Fibroblast of skin of right biceps (primary cell): Measurements from ENCODE around the gene BLACAT1.
A peak's percentile ranks its signal among the peaks of the same experiment; 100 is the strongest.

Experiments
- DNase-seq: peaks from one replicate; pipeline ENCODE4 v3.0.0-alpha.2; 2013

BLACAT1 gene

DNA sequence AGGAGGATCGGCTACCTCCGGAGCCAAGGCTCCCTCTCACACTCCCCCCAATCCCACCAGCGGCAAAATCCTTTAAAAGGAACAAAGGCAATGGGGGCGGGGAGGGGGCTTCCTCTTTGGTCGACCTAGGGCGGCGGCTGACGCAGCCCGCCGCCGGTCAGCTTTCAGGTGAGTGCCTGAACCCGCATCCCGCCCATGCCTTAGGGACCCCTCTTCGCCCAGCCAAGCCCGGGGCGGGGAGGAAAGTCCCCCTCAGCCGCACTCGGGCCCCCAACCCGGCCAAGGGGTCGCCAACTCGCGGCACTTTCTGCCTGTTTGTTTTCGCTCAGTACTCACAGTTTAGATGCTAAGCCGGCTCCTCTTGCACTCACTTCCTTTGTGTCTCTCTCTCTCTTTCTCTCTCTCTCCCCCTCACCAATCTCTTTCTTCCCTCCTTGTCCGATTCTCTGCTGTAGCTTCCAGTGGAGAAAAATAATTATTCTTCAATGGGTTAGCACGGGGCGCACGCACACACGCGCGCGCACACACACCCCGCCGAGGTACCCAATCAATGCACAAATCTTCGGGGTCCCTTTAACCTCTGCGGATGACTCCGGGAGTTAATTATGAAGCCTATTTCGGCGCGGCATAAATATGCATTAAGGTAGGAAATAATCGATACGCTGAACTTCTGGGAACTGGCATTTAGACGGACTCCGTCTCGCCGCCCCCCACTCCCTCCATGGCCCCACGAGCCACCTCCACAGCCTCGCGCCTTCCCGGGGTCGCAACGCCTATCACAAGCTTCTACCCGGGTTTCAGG, at the start of gene BLACAT1:
Gene BLACAT1, minus strand, starts transcription at position 465 of the 802 bp plus-strand sequence.
- DNase-seq, result no peak

DNA sequence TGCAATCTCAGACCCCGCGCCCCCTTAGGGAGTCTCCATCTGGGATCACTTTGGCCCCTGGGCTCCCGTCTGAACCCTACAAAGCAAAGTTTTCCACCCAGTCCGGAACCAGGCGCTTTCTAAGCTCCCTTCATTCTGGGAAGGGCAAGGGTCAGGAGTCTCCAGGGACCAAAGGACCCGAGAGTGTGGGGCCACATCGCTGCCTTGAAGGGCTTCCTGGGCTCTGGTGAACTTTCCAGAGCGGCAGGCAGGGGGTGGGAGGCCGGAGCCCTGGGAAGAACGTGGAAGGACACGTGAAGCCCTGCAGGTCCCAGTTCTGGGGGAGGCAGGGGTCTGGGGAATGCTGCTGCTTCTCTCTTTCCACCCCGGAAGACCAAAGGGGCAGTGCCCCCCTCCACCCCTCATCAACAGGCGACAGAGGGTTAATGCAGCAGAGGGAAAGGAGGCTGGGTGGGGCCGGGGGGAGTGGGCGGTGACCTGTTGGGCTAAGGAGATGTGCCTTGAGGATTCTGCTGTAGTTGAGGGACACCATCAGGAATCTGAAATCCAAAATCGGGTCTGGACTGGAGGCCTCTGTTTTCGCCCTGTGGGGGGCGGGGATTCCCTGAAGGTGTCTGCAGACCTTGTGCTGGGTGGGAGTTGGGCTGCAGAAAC, 49.4 kb upstream of the BLACAT1 start:
- DNase-seq, result no peak

DNA sequence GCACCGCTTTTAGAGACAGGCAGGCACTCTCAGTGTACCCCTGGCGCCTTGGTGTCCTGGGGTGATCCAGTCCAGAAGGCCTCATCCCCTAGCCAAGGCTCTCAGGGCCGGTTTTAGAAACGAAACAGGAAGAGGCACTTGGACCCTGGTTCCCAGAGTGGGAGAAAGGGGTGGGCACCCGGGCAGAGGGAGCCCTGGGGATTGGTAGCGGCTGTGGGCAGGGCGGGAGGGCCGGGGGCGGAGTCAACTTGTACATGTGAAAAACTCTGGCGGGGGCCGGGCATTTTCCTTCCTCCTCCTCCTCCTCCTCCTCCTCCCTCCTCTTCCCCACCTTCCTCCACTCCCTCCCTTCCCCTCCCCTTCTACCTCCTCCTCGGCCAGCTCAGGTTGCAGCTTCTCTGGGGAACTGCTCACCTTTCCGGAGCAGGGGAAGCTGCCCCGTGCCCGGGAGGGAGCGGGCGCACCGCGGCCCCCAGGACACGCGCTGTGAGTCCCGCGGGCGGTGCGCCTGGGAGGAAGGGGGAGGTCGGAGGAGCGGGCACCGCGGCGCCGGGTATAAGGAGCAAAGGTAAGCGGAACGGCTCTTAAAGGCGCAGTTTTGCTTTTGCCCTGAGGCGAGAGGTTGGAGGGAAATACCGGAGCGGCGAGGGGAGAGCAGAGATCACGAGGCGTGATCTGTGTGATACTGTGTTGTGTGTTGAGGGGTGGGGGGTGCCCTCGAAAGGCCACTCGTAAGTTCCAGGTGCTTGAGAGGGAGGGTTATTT, 48.6 kb upstream of the BLACAT1 start, which contains the start of gene CDK18:
Gene CDK18, plus strand, starts transcription at position 359 of the 765 bp plus-strand sequence. CDS start 18,499 bp downstream, outside the sequence.
- DNase-seq, result peak; percentile 31

DNA sequence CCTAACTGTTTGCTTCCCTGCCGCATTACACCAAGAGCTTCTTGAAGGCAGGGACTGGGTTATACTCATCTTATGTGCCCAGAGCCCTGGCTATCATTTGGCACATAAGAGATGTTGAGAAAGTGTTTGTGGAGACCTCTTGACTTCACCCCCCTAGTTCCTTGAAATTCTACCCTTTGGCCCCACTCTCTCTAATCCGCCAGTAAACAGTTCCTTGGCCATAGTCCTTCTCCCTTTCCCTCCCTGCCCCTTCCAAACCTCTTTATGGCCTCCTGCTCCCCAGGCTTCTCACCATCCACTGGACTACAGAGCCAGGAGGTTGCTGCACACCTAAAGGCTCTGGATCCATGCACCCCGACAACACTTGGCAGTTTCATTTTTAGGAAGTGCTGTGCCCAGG, 47.1 kb upstream of the BLACAT1 start:
- no peak for DNase-seq

DNA sequence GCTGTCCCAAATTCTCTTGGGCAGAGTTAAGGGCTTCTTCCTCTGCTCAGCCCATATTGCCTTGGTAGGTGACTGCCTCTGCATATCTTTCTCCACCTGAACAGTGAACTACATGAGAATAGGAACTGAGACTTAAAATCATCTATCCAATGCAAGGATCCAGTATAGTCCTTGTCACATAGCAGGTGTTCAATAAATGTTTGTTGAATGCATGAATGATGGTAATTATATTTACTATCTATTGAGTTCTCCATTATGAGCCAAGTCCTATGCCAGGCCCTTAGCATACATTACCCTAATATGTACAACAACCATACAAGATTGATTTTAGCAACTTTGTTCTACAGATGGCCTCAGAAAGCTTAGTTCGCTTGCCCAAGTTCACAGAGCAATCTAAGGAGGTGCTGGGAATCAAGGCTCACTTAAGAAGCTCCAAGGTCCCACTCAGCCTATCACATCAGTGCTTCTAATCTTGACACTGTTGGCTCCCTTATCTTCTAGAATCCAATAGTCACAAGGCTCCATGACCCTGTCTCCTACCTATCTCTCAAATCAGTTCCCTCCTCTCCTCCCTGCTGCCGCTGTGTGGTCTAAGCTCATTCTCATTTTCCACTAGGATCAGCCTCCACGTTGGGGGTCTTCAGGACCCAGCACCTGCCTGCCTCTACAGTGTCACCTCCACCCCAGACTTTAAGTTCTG, 46.4 kb upstream of the BLACAT1 start:
- no peak for DNase-seq

GRCh38 chr1:205500240-205501233, 44.7 kb upstream of the BLACAT1 start:
- DNase-seq, result no peak

DNA sequence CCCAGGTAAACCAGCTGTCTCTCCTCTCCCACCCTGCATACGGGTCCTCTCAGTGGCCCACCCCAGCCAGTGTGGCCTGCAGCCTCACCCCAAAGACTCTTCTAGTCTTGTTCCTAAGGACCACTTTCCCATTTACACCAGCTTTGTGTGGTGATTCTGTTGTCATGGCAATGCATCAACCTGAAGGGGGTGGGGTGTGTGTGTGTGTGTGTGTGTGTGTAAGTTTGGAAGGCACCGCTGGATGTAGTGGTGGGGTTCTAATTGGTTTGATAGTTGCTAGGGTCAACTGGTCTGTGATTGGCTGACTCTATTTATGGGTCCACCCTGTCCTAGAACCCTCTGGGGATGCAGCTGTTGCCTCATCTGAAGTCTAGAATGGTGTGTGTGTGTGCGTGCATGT, 43.9 kb upstream of the BLACAT1 start:
- no peak for DNase-seq

- no peak for DNase-seq
These were observed 41.5 kb upstream of the BLACAT1 start for GRCh38 chr1:205497351-205497750.

DNA sequence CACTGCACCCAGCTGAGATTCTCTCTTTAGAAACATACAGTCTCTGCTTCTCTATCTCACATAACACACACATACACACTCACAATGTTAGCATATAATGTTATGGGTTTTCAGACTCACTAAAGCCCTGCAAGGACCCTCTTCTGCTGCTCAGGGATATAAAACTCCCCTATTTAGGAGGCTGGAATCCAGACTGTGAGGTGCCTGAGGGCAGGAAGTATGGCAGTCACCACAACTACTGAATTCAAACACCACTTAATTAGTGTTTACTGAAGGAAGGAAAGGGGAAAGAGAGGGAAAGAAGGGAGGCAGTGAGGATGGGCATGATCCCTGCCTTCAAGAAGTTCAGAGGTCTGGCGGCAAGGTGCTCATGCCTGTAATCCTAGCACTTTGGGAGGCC, 40.8 kb upstream of the BLACAT1 start:
- DNase-seq, result no peak

DNA sequence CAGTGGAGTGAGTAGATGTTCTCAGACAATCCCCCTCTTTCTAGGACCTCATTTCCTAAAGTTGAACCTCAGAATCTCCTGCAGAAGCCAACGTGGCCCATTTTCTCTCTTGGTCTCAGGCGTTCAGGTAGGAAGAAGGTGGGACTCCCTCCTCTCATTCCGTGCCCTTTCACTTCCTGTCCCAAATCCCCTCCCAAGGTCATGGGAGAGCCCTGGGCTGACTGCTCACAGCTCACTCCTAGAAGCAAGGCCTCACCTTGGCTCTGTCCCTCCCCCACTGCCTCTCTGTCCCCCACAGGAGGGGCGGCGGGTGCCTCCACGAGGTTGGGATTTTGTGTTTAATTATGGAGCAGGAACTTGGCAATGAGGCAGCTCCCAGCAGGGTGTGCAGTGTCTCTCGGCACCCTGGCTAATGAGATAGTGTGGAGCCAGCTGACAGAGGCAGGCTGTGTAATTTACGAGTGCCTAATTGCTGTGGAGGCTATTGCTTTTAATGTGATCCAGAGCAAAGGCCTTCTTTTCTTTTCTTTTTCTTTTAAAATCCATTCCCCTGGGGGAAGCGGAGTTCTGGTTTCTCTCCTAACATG, 39.5 kb upstream of the BLACAT1 start:
- no peak for DNase-seq

GRCh38 chr1:205494115-205494514, 38.3 kb upstream of the BLACAT1 start:
- no peak for DNase-seq

DNA sequence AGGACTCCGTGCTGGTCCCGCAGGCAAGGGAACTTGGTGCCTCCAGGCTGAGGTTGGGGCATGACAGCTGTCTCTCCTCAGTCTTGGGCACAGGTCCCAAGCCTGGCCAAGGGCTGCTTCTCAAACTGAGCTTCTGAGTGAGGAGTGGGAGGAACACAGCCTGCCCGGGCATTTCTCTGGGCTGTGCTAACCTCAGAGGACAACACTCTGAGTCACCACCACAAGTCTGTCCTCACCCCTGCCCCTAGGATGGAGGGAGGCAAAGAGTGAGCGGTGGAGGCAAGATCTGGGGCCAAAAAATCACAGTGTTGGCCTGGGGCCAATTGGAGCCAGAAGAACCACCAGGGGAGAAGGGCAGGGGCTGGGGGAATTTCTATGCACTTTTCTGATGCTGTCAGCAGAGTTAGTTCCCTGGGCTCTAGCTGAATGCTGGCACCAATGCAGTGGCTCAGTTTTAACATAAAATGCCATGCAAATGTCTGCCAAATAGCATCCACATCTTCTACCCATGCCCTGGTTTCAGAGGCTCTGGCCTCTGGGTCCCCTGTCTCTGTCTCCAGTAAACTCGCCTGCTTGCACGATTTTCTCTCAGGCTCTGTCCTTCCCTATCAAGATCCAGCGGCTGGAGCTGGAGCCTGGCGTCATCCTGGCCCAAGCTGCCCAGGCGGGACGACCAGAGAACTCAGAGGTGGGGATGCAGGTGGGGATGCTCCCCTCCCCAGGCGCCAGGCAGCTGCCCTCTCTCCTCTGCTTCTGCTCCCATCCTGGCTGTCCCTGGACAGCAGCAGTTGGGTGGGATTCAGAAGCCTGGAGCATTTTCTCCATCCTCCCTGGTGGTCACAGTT, 37.6 kb upstream of the BLACAT1 start:
- DNase-seq, result peak; percentile 61

GRCh38 chr1:205492774-205493173, 36.9 kb upstream of the BLACAT1 start:
- DNase-seq, result no peak

DNA sequence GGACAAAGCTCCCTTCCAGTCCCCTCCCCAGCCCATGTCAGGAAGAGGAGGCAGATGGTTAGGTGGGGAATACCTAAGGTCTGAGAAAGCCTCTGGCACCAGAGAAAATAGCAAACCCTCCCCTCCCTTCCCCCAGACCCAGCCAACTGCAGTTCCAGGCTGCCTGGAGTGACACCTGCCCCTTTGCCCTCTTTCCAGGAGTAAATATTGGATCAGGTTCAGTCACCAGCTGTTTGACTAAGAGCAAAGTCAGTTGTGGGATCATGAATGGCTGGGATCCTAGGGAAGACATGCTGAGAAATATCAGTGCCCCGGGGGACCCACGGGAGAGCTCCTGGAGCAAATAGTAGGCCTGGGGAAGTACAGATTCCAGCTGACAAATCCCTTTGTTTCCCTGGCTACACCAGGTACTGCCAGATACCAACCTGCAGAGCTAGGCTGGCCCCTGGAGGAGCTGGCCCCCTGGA, 36.4 kb upstream of the BLACAT1 start:
- no peak for DNase-seq

- DNase-seq, result no peak
These were observed 35.9 kb upstream of the BLACAT1 start for GRCh38 chr1:205491794-205492193.

GRCh38 chr1:205488074-205488723, 32.4 kb upstream of the BLACAT1 start:
- DNase-seq, result peak; percentile 55

GRCh38 chr1:205486258-205486657, 30.4 kb upstream of the BLACAT1 start:
- no peak for DNase-seq

DNA sequence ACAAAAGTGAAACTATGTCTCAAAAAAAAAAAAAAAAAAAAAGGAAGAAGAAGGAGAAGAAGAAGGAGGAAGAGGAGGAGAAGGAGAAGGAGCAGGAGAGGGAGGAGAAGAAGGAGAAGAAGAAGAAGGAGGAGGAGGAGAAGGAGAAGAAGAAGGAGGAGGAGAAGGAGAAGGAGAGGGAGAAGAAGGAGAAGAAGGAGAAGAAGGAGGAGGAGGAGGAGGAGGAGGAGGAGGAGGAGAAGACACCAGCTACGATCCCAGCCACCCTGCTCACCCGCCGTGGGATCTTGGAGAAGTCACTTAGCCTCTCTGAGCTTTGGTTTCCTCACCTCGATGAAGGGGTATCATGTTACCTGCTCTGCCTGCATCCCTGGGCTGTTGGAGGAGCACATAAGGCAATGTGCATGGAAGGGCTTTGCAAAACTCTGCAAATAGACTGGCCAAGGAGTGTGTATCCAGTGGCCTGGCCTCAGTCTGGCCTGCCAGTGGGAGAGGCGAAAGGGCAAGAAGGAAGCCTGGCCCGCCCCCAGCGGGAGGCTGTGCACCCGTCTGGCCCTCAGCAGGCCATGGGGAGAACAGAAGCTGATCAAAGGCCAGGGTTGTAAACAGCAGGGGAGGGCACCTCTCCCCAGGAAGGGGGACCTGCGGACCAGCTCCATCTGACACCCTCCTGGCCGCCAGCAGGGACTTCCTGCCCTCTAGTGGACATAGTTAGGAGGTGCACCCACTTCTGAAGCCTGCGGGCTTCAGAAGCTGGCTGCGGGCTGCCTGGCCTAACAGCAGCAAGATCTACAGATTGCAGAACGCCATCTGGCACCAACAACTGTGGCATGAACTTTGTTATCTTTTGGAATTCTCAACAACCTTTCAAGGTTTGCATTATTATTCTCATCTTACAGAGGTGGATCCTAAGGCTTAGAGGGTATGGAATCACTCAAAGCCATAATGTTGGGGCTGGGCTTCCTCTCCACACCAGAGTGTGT, 29.4 kb upstream of the BLACAT1 start:
- peak; percentile 48 for DNase-seq
